VCaP (cell line): ENCODE results near the gene DDX50.
A peak's percentile ranks its signal among the peaks of the same experiment; 100 is the strongest.

Source experiments
- H3K27ac ChIP-seq: fragments of 450-650 bp; 2 replicates; pipeline ENCODE4 v1.5.1; 2017
- TF ChIP-seq, protein P1 (sequence below): fragments of 450-650 bp; conservative IDR thresholded peaks from 2 replicates; pipeline ENCODE4 v1.5.1; 2017; ENCODE audit warnings: mild to moderate bottlenecking, moderate library complexity

DDX50 gene

DNA sequence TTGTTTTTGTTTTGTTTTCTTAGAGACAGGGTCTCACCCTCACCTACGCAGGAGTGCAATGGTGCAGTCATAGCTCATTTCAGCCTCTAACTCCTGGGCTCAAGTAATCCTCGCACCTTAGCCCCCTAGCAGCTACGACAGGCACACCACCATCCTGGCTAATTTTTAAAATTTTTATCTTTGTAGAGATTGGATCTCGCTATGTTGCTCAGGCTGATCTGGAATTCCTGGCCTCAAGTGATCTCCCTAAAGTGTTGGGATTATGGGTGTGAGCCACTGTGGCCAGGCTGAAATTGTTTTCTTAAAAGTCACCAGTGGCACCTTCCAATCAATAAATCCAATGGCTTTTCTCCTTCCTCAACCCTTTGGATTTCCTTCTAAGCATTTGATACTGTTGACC is 20.9 kb upstream of the DDX50 start:
- TF ChIP-seq, protein P1, sequence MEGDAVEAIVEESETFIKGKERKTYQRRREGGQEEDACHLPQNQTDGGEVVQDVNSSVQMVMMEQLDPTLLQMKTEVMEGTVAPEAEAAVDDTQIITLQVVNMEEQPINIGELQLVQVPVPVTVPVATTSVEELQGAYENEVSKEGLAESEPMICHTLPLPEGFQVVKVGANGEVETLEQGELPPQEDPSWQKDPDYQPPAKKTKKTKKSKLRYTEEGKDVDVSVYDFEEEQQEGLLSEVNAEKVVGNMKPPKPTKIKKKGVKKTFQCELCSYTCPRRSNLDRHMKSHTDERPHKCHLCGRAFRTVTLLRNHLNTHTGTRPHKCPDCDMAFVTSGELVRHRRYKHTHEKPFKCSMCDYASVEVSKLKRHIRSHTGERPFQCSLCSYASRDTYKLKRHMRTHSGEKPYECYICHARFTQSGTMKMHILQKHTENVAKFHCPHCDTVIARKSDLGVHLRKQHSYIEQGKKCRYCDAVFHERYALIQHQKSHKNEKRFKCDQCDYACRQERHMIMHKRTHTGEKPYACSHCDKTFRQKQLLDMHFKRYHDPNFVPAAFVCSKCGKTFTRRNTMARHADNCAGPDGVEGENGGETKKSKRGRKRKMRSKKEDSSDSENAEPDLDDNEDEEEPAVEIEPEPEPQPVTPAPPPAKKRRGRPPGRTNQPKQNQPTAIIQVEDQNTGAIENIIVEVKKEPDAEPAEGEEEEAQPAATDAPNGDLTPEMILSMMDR, result no peak
- no peak overlapping the region for H3K27ac ChIP-seq

DNA sequence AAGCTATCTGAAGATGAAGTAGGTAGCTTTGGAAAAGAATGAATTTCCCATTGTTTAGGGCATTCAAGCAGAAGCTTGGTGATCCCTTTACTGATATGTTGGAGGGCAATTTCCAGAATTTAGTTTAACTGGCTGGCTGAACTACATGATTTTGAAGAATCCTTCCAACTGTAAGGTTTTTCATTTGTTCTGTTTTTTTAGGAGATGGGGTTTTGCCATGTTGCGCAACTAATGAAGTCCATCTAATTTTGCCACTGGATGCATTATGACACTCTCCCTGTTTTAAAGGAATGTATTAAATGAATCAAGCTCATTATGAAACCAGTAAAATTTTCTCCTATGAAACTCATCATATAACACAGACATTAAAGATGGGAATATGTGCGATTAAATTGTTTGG is 6.1 kb upstream of the DDX50 start:
- H3K27ac ChIP-seq, result no peak overlapping the region
- TF ChIP-seq, protein P1, result no peak

DNA sequence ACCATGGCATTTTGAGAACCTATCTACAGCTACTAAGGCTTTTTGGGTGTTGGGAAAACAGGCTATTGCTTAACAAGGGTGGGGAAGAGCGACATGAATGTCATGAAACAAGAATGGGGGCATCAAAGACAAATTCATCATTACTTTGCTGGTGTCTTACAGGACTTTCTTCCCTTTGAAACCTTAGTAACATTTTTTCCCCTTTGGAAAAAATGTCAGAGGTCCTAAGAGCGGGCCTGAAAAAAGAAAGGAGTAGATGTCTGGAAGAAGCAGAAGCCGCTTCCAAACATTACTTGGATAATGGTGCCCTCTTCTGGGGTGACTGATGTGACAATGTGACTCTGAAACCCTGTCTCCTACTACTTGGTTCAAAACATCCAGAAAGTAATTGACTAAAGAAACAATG is 3.8 kb upstream of the DDX50 start:
- TF ChIP-seq, protein P1, result peak; percentile 69
- H3K27ac ChIP-seq, result no peak overlapping the region

DNA sequence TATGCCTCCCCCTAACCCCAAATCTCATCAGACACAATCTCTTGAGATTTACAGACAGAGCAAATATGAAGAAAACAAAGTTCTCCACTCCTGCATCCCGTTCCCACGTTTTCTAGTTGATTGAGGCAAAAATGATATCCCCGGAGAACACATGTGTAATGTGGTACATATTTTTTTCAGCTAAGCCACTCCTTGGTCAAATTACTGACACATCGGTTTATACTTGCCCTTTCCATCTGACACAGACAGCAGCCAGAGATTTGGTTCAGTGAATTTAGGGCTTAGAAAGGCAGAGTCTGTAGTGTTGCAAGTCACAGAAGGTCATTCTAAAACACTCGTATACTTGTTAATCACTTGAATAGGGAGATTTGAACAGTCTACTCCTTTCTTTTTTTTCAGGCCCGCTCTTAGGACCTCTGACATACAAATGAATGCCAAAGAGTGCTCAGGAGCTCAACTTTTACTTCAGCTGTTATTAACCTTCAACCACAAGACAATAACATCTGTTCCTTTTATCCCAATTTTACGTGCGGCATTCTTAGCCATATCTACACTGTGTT is 1.8 kb upstream of the DDX50 start:
- H3K27ac ChIP-seq, result no peak overlapping the region
- TF ChIP-seq, protein P1, result no peak

DNA sequence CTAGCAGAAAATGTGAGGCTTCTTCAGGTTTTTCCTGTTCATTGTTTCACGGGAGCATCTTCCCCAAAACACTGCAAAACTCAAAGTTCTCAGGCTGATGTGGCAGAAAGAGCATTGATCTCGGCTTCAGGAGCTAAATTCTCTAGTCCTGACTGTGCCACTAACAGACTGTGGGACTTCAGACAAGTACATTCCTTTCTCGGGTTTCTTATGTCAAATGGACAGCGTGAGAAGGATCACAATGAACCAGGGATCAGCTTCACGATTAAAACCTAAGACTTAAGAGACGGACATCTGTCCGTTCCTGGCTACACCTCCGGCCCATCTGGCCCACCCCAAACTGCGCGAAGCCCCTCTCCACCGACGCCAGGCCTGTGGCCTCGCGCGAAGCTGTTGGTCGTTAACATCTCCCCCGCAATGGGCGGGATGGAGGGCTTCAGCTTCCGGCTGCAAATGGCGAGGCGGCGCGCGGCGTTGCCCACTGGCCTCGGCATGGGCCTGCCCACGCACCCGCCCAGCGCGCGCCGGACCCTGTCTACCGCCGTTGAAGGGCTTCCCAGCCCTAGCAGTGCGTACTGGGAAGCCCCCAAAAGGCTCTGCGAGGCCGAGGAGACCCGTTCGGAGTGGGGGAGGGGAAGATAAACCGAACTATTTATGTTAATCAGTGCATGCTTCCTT is 549 bp upstream of the DDX50 start:
- TF ChIP-seq, protein P1, result no peak
- peak overlapping the region; percentile 98 for H3K27ac ChIP-seq

DNA sequence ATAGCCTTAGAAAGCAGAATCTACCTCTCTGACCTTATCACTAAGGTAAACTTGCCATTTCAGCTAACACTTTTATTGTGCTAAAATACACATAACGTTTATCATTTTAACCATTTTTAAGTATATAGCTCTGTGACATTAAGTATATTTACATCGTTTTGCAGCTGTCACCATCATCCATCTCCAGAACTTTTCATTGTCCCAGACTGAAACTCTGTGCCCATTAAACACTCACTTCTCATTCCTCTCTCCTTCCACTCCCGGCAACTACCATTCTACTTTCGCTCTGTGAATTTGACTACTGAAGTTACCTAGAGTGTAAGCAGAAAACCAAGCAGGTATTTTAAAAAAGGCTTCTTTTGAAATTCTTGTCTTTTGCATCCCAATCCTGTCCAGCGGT is 1.3 kb downstream of the DDX50 start:
- H3K27ac ChIP-seq, result peak overlapping the region; percentile 98
- TF ChIP-seq, protein P1, result no peak

DNA sequence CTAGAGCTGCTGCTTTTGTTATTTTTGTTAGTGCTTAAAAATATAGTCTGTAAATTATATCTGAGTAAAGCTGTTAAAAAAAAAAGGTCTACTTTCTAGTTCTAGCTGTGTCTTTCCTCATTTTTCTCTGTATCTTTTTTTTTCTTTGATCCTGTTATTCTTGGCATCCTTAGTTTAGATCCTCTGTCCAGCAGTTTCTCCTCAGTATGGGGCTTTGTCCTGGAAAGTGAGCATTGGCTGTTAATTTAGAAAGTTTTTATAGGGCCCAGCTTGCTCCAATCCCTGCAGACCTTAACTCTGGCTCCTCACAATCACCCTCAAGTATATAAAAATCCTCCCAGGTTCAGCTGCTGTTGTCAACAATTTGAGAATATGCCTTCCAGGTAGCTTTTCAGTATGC is 23.5 kb downstream of the DDX50 start:
- no peak overlapping the region for H3K27ac ChIP-seq
- TF ChIP-seq, protein P1, result no peak
